K562 (cell line): ENCODE measurements around the gene RALB. TPM values are rescaled to one million over a fixed set of nuclear protein-coding genes. Genes with fewer than 3 reads are reported as not detected.

ENCODE experiments used
- ATAC-seq: fragments of 200-7000 bp; cut with Tn5 transposase; 3 replicates; pipeline ENCODE4 v1.9.1; 2020; ENCODE audit warnings: moderate library complexity
- BruUV-seq: library from RNA; stranded (reverse); fragments of 400-500 nt; replicated peaks from 2 replicates; lab custom pipeline; 2021; lab: Mats Ljungman, UMichigan
- CTCF ChIA-PET: fragments of 300-600 bp; formaldehyde crosslinking; extraction: SDS; loops from one replicate; lab custom pipeline; 2021; ENCODE audit warnings: low intra/inter-chr PET ratio; lab: Yijun Ruan, JAX
- POLR2A ChIA-PET: fragments of 300-600, 350-650 bp; sonication (Branson Sonifier 250); formaldehyde crosslinking; extraction: SDS; loops from one replicate; lab custom pipeline; 2021; ENCODE audit warnings: antibody characterized with exemption, inconsistent platforms; lab: Yijun Ruan, JAX
- DNase-seq, 4 experiments: peaks; one replicate each; pipeline versions ENCODE4 v3.0.0 to v3.0.0-alpha.2; 2011 to 2018; ENCODE audit warnings: low spot score in 3 of 4, mixed read lengths in 3 of 4; ENCODE audit errors: extremely low read depth in 1 of 4
- FAIRE-seq: peaks from 2 replicates; lab custom pipeline; 2011; peaks lifted over from hg19 to GRCh38; lab: Jason Lieb, UNC
- H2AFZ ChIP-seq: 2 replicates; pipeline ENCODE4 v1.6.0; 2011; ENCODE audit warnings: low read depth, low read length, control low read depth, inconsistent platforms
- H3K27ac ChIP-seq: fragments of 200-600 bp; 3 replicates; pipeline ENCODE4 v1.8.0; 2011; ENCODE audit warnings: low read depth, mild to moderate bottlenecking, control low read depth, inconsistent platforms, low read length, moderate library complexity, mixed read lengths; ENCODE audit errors: extremely low read depth
- H3K27me3 ChIP-seq, 2 experiments: fragments of 300-600 bp in 1 of 2; 2 replicates in 1 of 2; 3 replicates in 1 of 2; pipeline versions ENCODE4 v1.6.0 to v1.8.0; 2011; ENCODE audit warnings: inconsistent platforms in 2 of 2, low read length in 2 of 2, mild to moderate bottlenecking in 1 of 2, mixed read lengths in 1 of 2, moderate library complexity in 1 of 2; ENCODE audit not compliant: control insufficient read depth in 2 of 2, insufficient read depth in 2 of 2
- H3K36me3 ChIP-seq: fragments of 300-600 bp; 3 replicates; pipeline ENCODE4 v1.8.0; 2011; ENCODE audit warnings: mild to moderate bottlenecking, low read length, inconsistent platforms; ENCODE audit not compliant: control insufficient read depth, insufficient read depth
- H3K4me1 ChIP-seq, 2 experiments: fragments of 200-600 bp in 1 of 2; replicated peaks in 1 of 2; 2 replicates in 1 of 2; 3 replicates in 1 of 2; pipeline versions ENCODE4 v1.5.1 to v1.8.0; 2011; ENCODE audit warnings: inconsistent platforms in 2 of 2, low read length in 2 of 2, mild to moderate bottlenecking in 1 of 2, mixed read lengths in 1 of 2, moderate library complexity in 1 of 2; ENCODE audit not compliant: control insufficient read depth in 2 of 2, insufficient read depth in 2 of 2
- H3K4me2 ChIP-seq: 2 replicates; pipeline ENCODE4 v1.6.1; 2011; ENCODE audit warnings: low read length, control low read depth, inconsistent platforms, mixed read lengths; ENCODE audit not compliant: insufficient read depth
- H3K4me3 ChIP-seq: fragments of 200-600 bp; sonication (generic), shearing (Covaris generic); 2 replicates; pipeline ENCODE4 v1.5.1; 2016; ENCODE audit warnings: control low read depth, inconsistent platforms
- H3K79me2 ChIP-seq: fragments of 200-600 bp; 3 replicates; pipeline ENCODE4 v1.8.0; 2011; ENCODE audit warnings: low read length, inconsistent platforms; ENCODE audit not compliant: control insufficient read depth, insufficient read depth
- H3K9ac ChIP-seq, 2 experiments: 2 replicates each; pipeline versions ENCODE4 v1.6.0 to v1.6.1; 2011; ENCODE audit warnings: low read depth in 2 of 2, low read length in 2 of 2, control low read depth in 1 of 2, inconsistent platforms in 1 of 2, mild to moderate bottlenecking in 1 of 2, mixed read lengths in 1 of 2; ENCODE audit not compliant: insufficient read depth in 1 of 2
- H3K9me1 ChIP-seq: one replicate; pipeline ENCODE4 v1.6.0; 2011; ENCODE audit warnings: inconsistent platforms, mild to moderate bottlenecking, low read length, moderate library complexity; ENCODE audit not compliant: control insufficient read depth, insufficient read depth
- H3K9me3 ChIP-seq: replicated peaks from 2 replicates; pipeline ENCODE4 v1.5.1; 2011; ENCODE audit warnings: low read depth, low read length, inconsistent platforms; ENCODE audit not compliant: control insufficient read depth, insufficient read depth
- H4K20me1 ChIP-seq: replicated peaks from 2 replicates; pipeline ENCODE4 v1.6.1; 2011; ENCODE audit warnings: low read length, inconsistent platforms, mixed read lengths; ENCODE audit not compliant: control insufficient read depth, insufficient read depth
- CBX3 ChIP-seq, 2 experiments: IDR thresholded peaks; 1 replicate in 1 of 2; 2 replicates in 1 of 2; pipeline ENCODE4 v1.6.1; 2012; ENCODE audit warnings: inconsistent platforms in 2 of 2, low read length in 2 of 2, borderline replicate concordance in 1 of 2, control low read depth in 1 of 2
- MCM3 ChIP-seq: fragments of 450-650 bp; IDR thresholded peaks from 2 replicates; pipeline ENCODE4 v1.6.1; 2016
- MYNN ChIP-seq, 2 experiments: sonication (generic); formaldehyde crosslinking in 1 of 2; IDR thresholded peaks; 2 replicates each; pipeline versions ENCODE4 v1.5.0 to v1.6.1; 2016 to 2020; ENCODE audit warnings: antibody characterized with exemption in 1 of 2, missing genetic modification reagents in 1 of 2
- NEUROD1 ChIP-seq: fragments of 150-350 bp; IDR thresholded peaks from 2 replicates; pipeline ENCODE4 v1.6.1; 2014; ENCODE audit warnings: borderline replicate concordance, low read length, low read depth; ENCODE audit not compliant: partially characterized antibody
- POLR2AphosphoS5 ChIP-seq: IDR thresholded peaks from 2 replicates; pipeline ENCODE4 v1.6.1; 2011; ENCODE audit warnings: mild to moderate bottlenecking, low read depth, low read length, moderate library complexity; ENCODE audit not compliant: control insufficient read depth, insufficient read depth
- SAP30 ChIP-seq: fragments of 200-600 bp; sonication (generic); IDR thresholded peaks from 2 replicates; pipeline ENCODE4 v1.6.1; 2012; ENCODE audit warnings: borderline replicate concordance, low read depth, mild to moderate bottlenecking, moderate library complexity, low read length, control low read depth, inconsistent platforms; ENCODE audit not compliant: insufficient read depth, poor library complexity, severe bottlenecking
- whole genome bisulfite sequencing: fragments of 100-300 bp; shearing (Covaris generic); methylation state at CpG from one replicate; pipeline ENCODE4 v1.1.6; 2016; ENCODE audit warnings: low coverage, mixed read lengths; ENCODE audit not compliant: insufficient coverage; ENCODE audit errors: missing lambda C conversion rate; 5-methylcytosine and 5-hydroxymethylcytosine counted together
- in situ Hi-C: fragments of 300-500 bp; cut with MboI; formaldehyde crosslinking; loops from 4 replicates; pipeline ENCODE4 v1.15.0; 2018; ENCODE audit warnings: inconsistent platforms, mixed read lengths
- intact Hi-C: fragments of 100-400 bp; cut with micrococcal nuclease; formaldehyde crosslinking; loops from 2 replicates; pipeline ENCODE4 v1.14.2; 2022
- polyA plus RNA-seq, 8 experiments: library from polyadenylated mRNA; depleted of rRNA in 4 of 8; stranded (reverse) in 5 of 8; unstranded in 3 of 8; fragments of >200 nt; fragmentation: Nextera tagmentation in 2 of 8; fragmentation: Illumina TruSeq in 1 of 8; extraction: Ambion mirVana in 2 of 8; extraction: Trizol in 1 of 8; gene quantifications; 2 replicates each; pipeline versions ENCODE4 v1.2.1 to v1.2.3, GENCODE V29; 2011 to 2014; ENCODE audit warnings: inconsistent platforms in 1 of 8, missing spikeins in 1 of 8
- total RNA-seq, 7 experiments: library from RNA; depleted of rRNA in 6 of 7; stranded (reverse); fragments of >200 nt in 6 of 7; fragmentation: Illumina TruSeq in 2 of 7; extraction: Trizol in 2 of 7; gene quantifications; 2 replicates each; pipeline versions ENCODE4 v1.2.1 to v1.2.3, GENCODE V29; 2011 to 2021; ENCODE audit warnings: low replicate concordance in 1 of 7
- TF ChIP-seq, protein P1 (sequence below), 2 experiments: fragments of 450-650 bp; IDR thresholded peaks; 2 replicates each; pipeline ENCODE4 v1.6.1; 2016; ENCODE audit warnings: mild to moderate bottlenecking in 2 of 2, borderline replicate concordance in 1 of 2, low read depth in 1 of 2, moderate library complexity in 1 of 2
- TF ChIP-seq, protein P2 (sequence below), 2 experiments: IDR thresholded peaks in 1 of 2; conservative IDR thresholded peaks in 1 of 2; 2 replicates each; pipeline ENCODE4 v1.6.1; 2016; ENCODE audit warnings: low read depth in 2 of 2, mild to moderate bottlenecking in 1 of 2, missing compliant biosample characterization in 1 of 2, missing genetic modification characterization in 1 of 2, moderate library complexity in 1 of 2

RALB gene
- total and polyA plus RNA-seq, 9 of the 15 experiments (the other 6 are each of a cell fraction or from before 2014, with no cell fraction given), result 14.8 to 65.6 (median 38.4) TPM

- 3% methylated on average over 4 of the region's 4 CpGs for WGBS
- no peaks in the 10 kb centered on the region for H3K9me3 ChIP-seq
- ATAC-seq, result no peak
- H3K9ac ChIP-seq, result no peak overlapping the region
- H2AFZ ChIP-seq, result no peak overlapping the region
- peaks cover 54 to 73% of the 10 kb centered on the region in 2 experiments for H3K27me3 ChIP-seq
- H4K20me1 ChIP-seq, result peaks cover 3% of the 10 kb centered on the region; the same call in 1 of the 2 replicates
- no peak for DNase-seq
- no peaks in the 10 kb centered on the region for H3K36me3 ChIP-seq
- ChIA-PET POLR2A (interaction anchor here (0.6 kb wide), 1 partner anchor 480 kb away, joined by 3 read pairs; no protein-coding TSS in a partner anchor), CTCF (no interaction called here)
- BruUV-seq, result no TSS peak
- in situ Hi-C loops (no loop called here), intact Hi-C loops (no loop called here)
- no peak overlapping the region for H3K4me2 ChIP-seq
- H3K27ac ChIP-seq, result no peak overlapping the region
- no peak for FAIRE-seq
- no peaks in the 10 kb centered on the region for H3K9me1 ChIP-seq
- no peaks in the 10 kb centered on the region for H3K79me2 ChIP-seq
- H3K4me1 ChIP-seq, result no peaks in the 10 kb centered on the region
- H3K4me3 ChIP-seq, result no peak overlapping the region
- TF ChIP-seq MYNN (IDR thresholded peaks at IDR 0.05), result no peak
- TF ChIP-seq MYNN (CRISPR knock-in tag; IDR thresholded peaks at IDR 0.05), result no peak
- TF ChIP-seq, protein P1, sequence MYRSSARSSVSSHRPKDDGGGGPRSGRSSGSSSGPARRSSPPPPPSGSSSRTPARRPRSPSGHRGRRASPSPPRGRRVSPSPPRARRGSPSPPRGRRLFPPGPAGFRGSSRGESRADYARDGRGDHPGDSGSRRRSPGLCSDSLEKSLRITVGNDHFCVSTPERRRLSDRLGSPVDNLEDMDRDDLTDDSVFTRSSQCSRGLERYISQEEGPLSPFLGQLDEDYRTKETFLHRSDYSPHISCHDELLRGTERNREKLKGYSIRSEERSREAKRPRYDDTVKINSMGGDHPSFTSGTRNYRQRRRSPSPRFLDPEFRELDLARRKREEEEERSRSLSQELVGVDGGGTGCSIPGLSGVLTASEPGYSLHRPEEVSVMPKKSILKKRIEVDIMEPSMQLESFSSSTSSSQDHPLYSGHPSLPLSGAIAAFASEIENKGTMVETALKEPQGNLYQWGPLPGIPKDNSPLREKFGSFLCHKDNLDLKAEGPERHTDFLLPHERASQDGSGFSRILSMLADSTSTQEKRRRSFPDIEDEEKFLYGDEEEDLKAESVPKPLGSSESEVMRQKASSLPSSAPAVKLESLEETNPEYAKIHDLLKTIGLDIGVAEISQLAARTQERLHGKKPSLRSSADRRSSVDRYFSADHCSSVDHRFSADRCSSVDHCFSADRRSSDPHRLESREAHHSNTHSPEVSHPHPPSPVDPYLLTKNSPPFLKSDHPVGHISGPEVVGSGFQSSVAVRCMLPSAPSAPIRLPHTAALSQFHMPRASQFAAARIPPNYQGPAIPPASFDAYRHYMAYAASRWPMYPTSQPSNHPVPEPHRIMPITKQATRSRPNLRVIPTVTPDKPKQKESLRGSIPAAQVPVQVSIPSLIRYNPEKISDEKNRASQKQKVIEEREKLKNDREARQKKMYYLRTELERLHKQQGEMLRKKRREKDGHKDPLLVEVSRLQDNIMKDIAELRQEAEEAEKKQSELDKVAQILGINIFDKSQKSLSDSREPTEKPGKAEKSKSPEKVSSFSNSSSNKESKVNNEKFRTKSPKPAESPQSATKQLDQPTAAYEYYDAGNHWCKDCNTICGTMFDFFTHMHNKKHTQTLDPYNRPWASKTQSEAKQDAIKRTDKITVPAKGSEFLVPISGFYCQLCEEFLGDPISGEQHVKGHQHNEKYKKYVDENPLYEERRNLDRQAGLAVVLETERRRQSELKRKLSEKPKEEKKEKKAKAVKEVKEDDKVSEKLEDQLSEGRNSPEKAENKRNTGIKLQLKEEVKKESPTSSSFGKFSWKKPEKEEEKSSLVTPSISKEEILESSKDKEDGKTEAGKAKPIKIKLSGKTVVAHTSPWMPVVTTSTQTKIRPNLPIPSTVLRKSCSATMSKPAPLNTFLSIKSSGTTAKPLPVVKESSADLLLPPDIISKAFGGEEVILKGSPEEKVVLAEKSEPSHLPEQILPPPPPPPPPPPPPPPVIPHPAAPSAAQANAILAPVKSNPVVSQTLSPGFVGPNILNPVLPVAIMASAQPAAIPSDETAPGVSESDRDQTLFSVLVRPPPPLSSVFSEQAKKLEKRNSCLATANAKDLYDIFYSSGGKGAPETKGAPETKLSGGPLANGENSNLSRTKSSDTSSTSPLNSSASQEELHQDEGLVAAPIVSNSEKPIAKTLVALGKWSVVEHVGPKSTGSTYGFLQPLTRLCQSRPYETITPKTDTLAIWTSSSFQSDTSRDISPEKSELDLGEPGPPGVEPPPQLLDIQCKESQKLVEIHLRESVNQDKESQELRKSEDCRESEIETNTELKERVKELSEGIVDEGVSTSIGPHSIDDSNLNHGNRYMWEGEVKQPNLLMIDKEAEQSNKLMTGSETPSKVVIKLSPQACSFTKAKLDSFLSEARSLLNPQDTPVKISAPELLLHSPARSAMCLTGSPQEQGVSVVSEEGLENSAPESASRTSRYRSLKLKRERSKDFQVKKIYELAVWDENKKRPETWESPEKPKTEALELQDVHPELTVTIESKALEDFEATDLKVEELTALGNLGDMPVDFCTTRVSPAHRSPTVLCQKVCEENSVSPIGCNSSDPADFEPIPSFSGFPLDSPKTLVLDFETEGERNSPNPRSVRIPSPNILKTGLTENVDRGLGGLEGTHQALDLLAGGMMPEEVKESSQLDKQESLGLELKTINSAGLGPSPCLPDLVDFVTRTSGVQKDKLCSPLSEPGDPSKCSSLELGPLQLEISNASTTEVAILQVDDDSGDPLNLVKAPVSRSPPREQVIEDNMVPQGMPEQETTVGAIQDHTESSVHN (IDR thresholded peaks at IDR 0.05; ENCODE audit: borderline replicate concordance in 1 of 2, low read depth in 1 of 2), result no peak
- no peak for TF ChIP-seq SAP30
- TF ChIP-seq POLR2AphosphoS5, result no peak
- no peak for TF ChIP-seq NEUROD1
- TF ChIP-seq, protein P2, sequence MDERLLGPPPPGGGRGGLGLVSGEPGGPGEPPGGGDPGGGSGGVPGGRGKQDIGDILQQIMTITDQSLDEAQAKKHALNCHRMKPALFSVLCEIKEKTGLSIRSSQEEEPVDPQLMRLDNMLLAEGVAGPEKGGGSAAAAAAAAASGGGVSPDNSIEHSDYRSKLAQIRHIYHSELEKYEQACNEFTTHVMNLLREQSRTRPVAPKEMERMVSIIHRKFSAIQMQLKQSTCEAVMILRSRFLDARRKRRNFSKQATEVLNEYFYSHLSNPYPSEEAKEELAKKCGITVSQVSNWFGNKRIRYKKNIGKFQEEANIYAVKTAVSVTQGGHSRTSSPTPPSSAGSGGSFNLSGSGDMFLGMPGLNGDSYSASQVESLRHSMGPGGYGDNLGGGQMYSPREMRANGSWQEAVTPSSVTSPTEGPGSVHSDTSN (CRISPR knock-in tag; IDR thresholded peaks at IDR 0.05; ENCODE audit: low read depth), result no peak
- TF ChIP-seq, protein P2 (tag; conservative IDR thresholded peaks at IDR 0.05; ENCODE audit: low read depth), result no peak
- no peak for TF ChIP-seq MCM3
- TF ChIP-seq CBX3 (IDR thresholded peaks at IDR 0.05; ENCODE audit: borderline replicate concordance in 1 of 2, low read length in 2 of 2), result no peak
Measured at GRCh38 chr2:120331903-120332302, 79.3 kb downstream of the RALB start.
